ENCODE measurements around the gene RAB22A.

DNA sequence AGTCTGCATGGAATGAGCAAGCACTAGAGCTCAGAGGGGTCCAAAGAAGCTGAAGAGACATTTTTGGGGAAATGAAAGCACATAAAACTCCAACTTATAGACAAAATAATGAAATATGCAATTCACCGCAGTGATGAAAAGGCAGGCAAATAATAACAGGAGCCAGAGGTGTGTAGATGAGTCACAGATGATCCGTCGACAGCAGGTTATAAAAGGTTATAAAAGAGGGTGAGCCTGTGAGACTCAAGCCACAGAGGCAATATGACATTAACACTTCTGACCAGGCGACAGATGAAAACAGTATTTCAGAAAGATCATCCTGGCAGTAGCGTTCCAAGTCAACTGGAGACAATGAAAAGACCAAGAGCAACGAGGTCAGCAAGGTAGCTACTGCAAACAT, 45.2 kb upstream of the RAB22A start:
- TF ChIP-seq, protein P1, sequence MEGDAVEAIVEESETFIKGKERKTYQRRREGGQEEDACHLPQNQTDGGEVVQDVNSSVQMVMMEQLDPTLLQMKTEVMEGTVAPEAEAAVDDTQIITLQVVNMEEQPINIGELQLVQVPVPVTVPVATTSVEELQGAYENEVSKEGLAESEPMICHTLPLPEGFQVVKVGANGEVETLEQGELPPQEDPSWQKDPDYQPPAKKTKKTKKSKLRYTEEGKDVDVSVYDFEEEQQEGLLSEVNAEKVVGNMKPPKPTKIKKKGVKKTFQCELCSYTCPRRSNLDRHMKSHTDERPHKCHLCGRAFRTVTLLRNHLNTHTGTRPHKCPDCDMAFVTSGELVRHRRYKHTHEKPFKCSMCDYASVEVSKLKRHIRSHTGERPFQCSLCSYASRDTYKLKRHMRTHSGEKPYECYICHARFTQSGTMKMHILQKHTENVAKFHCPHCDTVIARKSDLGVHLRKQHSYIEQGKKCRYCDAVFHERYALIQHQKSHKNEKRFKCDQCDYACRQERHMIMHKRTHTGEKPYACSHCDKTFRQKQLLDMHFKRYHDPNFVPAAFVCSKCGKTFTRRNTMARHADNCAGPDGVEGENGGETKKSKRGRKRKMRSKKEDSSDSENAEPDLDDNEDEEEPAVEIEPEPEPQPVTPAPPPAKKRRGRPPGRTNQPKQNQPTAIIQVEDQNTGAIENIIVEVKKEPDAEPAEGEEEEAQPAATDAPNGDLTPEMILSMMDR (IDR thresholded peaks at IDR 0.05; ENCODE audit: insufficient read depth, low read length) = no peak
- TF ChIP-seq POLR2AphosphoS5 (IDR thresholded peaks at IDR 0.05; ENCODE audit: low read depth) (no peak), SPI1 (IDR thresholded peaks at IDR 0.05; ENCODE audit: borderline replicate concordance, low read depth) (no peak)
- TF ChIP-seq, protein P2, sequence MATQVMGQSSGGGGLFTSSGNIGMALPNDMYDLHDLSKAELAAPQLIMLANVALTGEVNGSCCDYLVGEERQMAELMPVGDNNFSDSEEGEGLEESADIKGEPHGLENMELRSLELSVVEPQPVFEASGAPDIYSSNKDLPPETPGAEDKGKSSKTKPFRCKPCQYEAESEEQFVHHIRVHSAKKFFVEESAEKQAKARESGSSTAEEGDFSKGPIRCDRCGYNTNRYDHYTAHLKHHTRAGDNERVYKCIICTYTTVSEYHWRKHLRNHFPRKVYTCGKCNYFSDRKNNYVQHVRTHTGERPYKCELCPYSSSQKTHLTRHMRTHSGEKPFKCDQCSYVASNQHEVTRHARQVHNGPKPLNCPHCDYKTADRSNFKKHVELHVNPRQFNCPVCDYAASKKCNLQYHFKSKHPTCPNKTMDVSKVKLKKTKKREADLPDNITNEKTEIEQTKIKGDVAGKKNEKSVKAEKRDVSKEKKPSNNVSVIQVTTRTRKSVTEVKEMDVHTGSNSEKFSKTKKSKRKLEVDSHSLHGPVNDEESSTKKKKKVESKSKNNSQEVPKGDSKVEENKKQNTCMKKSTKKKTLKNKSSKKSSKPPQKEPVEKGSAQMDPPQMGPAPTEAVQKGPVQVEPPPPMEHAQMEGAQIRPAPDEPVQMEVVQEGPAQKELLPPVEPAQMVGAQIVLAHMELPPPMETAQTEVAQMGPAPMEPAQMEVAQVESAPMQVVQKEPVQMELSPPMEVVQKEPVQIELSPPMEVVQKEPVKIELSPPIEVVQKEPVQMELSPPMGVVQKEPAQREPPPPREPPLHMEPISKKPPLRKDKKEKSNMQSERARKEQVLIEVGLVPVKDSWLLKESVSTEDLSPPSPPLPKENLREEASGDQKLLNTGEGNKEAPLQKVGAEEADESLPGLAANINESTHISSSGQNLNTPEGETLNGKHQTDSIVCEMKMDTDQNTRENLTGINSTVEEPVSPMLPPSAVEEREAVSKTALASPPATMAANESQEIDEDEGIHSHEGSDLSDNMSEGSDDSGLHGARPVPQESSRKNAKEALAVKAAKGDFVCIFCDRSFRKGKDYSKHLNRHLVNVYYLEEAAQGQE (IDR thresholded peaks at IDR 0.05; ENCODE audit: insufficient replicate concordance, low read depth) = no peak
